ENCODE results near the gene BRME1.

The BRME1 gene

GRCh38 chr19:13899393-13899792 lies 6.5 kb downstream of the BRME1 start:
- no peak for TF ChIP-seq CTCF (conservative IDR thresholded peaks at IDR 0.05)
- H3K27ac ChIP-seq, result no peak overlapping the region

GRCh38 chr19:13896227-13896626 lies 9.7 kb downstream of the BRME1 start:
- no peak overlapping the region for H3K27ac ChIP-seq
- TF ChIP-seq CTCF (conservative IDR thresholded peaks at IDR 0.05), result no peak

GRCh38 chr19:13894552-13894951 lies 11.4 kb downstream of the BRME1 start:
- TF ChIP-seq CTCF (conservative IDR thresholded peaks at IDR 0.05), result no peak
- H3K27ac ChIP-seq, result no peak overlapping the region

- no peak for TF ChIP-seq CTCF (conservative IDR thresholded peaks at IDR 0.05)
- H3K27ac ChIP-seq, result no peak overlapping the region
These were observed 13.0 kb downstream of the BRME1 start for GRCh38 chr19:13892870-13893269.

GRCh38 chr19:13890136-13890535 lies 15.8 kb downstream of the BRME1 start:
- TF ChIP-seq CTCF (conservative IDR thresholded peaks at IDR 0.05), result no peak

GRCh38 chr19:13888281-13888680 lies 17.6 kb downstream of the BRME1 start:
- TF ChIP-seq CTCF (conservative IDR thresholded peaks at IDR 0.05), result no peak
- no peak overlapping the region for H3K27ac ChIP-seq

More at GRCh38 chr19:13890136-13890535, 15.8 kb downstream of the BRME1 start:
- no peak overlapping the region for H3K27ac ChIP-seq

- no peak for TF ChIP-seq CTCF (conservative IDR thresholded peaks at IDR 0.05)
- no peak overlapping the region for H3K27ac ChIP-seq
These were observed 18.4 kb downstream of the BRME1 start for GRCh38 chr19:13887517-13887916.

GRCh38 chr19:13887018-13887436 lies 18.9 kb downstream of the BRME1 start:
- no peak for TF ChIP-seq CTCF (conservative IDR thresholded peaks at IDR 0.05)
- H3K27ac ChIP-seq, result no peak overlapping the region
